Fibroblast of lung (primary cell): ENCODE results near the gene NUP43. TPM values are rescaled to one million over a fixed set of nuclear protein-coding genes. Genes with fewer than 3 reads are reported as not detected.
"Not testable (repeated sequence)": the region's sequence is repeated elsewhere in the genome, so short reads cannot be mapped to it uniquely, and the experiment has no call there.

Experiments used
- DNase-seq, 2 donors: peaks; one replicate each; pipeline versions ENCODE4 v3.0.0 to v3.0.0-alpha.2; 2010; ENCODE audit warnings: low read depth in 2 of 2
- H2AFZ ChIP-seq: 2 replicates; pipeline ENCODE4 v1.5.1; 2012; ENCODE audit warnings: low read length, control low read depth, inconsistent platforms
- H3K27ac ChIP-seq: 2 replicates; pipeline ENCODE4 v1.5.1; 2011; ENCODE audit warnings: low read length, control low read depth; ENCODE audit not compliant: insufficient read depth
- H3K27me3 ChIP-seq: 2 replicates; pipeline ENCODE4 v1.5.1; 2011; ENCODE audit warnings: mild to moderate bottlenecking, low read length; ENCODE audit not compliant: control insufficient read depth, insufficient read depth
- H3K36me3 ChIP-seq: 2 replicates; pipeline ENCODE4 v1.5.1; 2011; ENCODE audit warnings: low read length; ENCODE audit not compliant: control insufficient read depth, insufficient read depth
- H3K4me1 ChIP-seq: 2 replicates; pipeline ENCODE4 v1.5.1; 2011; ENCODE audit warnings: low read length; ENCODE audit not compliant: control insufficient read depth, insufficient read depth; ENCODE audit errors: extremely low read depth
- H3K4me2 ChIP-seq: 2 replicates; pipeline ENCODE4 v1.5.1; 2011; ENCODE audit warnings: low read length, control low read depth; ENCODE audit not compliant: insufficient read depth; ENCODE audit errors: extremely low read depth
- H3K4me3 ChIP-seq, 4 experiments: fragments of 200-600 bp in 1 of 4; sonication (generic) in 1 of 4; replicated peaks in 1 of 4; 2 replicates each; pipeline ENCODE4 v1.5.1; 2011 to 2016; ENCODE audit warnings: low read length in 4 of 4, low read depth in 3 of 4, mild to moderate bottlenecking in 3 of 4, control low read depth in 2 of 4, inconsistent platforms in 1 of 4, mixed read lengths in 1 of 4; ENCODE audit not compliant: insufficient read depth in 1 of 4; ENCODE audit errors: control extremely low read depth in 1 of 4
- H3K79me2 ChIP-seq: 2 replicates; pipeline ENCODE4 v1.5.1; 2012; ENCODE audit warnings: mild to moderate bottlenecking, low read length, inconsistent platforms; ENCODE audit not compliant: control insufficient read depth, insufficient read depth
- H3K9ac ChIP-seq: 2 replicates; pipeline ENCODE4 v1.5.1; 2011; ENCODE audit warnings: mild to moderate bottlenecking, low read length, control low read depth; ENCODE audit not compliant: insufficient read depth
- H3K9me3 ChIP-seq: 2 replicates; pipeline ENCODE4 v1.5.1; 2012; ENCODE audit warnings: low read depth, low read length; ENCODE audit not compliant: control insufficient read depth, insufficient read depth
- H4K20me1 ChIP-seq: 2 replicates; pipeline ENCODE4 v1.5.1; 2011; ENCODE audit warnings: low read length; ENCODE audit not compliant: control insufficient read depth, insufficient read depth; ENCODE audit errors: extremely low read depth
- EZH2 ChIP-seq: IDR thresholded peaks from 2 replicates; pipeline ENCODE4 v1.5.1; 2012; ENCODE audit warnings: low read length, control low read depth, mild to moderate bottlenecking; ENCODE audit errors: missing control alignments
- polyA plus RNA-seq, 2 donors: library from polyadenylated mRNA; depleted of rRNA in 1 of 2; stranded (reverse) in 1 of 2; unstranded in 1 of 2; fragments of >200 nt; gene quantifications; 2 replicates each; pipeline ENCODE4 v1.2.1, GENCODE V29; 2011 to 2012; ENCODE audit warnings: missing spikeins in 1 of 2
- total RNA-seq: library from RNA; depleted of rRNA; stranded (reverse); fragments of >200 nt; gene quantifications from 2 replicates; pipeline ENCODE4 v1.2.1, GENCODE V29; 2014
- TF ChIP-seq, protein P1 (sequence below), 2 donors: IDR thresholded peaks in 1 of 2; conservative IDR thresholded peaks in 1 of 2; 1 replicate in 1 of 2; 2 replicates in 1 of 2; pipeline ENCODE4 v1.5.1; 2011 to 2012; ENCODE audit warnings: low read length in 2 of 2, control low read depth in 1 of 2, inconsistent platforms in 1 of 2, low read depth in 1 of 2, mild to moderate bottlenecking in 1 of 2

Gene NUP43
- total and polyA plus RNA-seq, 2 donors (not counting 1 experiment from before 2014, with no cell fraction given): 16.0 to 26.0 TPM

DNA sequence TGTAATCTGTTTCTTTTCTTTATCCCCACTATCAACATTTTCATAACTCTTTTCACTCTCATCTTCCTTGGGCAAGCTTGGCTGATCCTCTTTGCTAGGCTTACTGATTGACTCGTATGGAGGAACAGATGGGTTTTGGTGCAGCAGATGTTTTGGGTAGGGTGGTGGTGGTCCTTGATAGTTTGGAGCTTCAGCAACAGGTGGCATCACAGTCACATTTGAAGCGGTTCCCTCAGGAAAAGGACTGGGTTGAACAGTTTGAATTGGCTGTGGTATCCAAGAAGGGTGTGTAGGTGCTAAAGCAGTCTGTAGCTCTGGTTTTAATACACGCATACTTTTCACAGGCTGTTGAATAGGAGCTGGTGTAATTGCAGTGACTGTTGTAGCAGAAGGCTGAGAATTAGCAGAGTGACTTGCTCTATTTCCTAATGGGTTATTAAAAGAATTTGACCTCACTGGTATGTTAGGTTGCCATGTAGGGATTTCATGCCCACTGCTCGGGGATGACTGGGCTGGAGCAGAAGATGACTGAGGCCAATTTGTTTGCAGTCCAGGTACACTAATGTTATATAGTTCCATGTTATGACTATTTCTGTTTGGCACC, 63.0 kb downstream of the NUP43 start:
- Histone ChIP-seq H3K9ac (no peak overlapping the region), H3K27me3 (no peaks in the 10 kb centered on the region), H3K9me3 (no peaks in the 10 kb centered on the region), H3K36me3 (peaks cover 9% of the 10 kb centered on the region), H3K4me3 (no peak overlapping the region), H4K20me1 (no peaks in the 10 kb centered on the region), H3K27ac (no peak overlapping the region), H3K4me1 (no peaks in the 10 kb centered on the region), H2AFZ (no peak overlapping the region), H3K4me2 (no peak overlapping the region), H3K79me2 (no peaks in the 10 kb centered on the region)
- no peak for DNase-seq
- TF ChIP-seq EZH2: no peak
- TF ChIP-seq, protein P1, sequence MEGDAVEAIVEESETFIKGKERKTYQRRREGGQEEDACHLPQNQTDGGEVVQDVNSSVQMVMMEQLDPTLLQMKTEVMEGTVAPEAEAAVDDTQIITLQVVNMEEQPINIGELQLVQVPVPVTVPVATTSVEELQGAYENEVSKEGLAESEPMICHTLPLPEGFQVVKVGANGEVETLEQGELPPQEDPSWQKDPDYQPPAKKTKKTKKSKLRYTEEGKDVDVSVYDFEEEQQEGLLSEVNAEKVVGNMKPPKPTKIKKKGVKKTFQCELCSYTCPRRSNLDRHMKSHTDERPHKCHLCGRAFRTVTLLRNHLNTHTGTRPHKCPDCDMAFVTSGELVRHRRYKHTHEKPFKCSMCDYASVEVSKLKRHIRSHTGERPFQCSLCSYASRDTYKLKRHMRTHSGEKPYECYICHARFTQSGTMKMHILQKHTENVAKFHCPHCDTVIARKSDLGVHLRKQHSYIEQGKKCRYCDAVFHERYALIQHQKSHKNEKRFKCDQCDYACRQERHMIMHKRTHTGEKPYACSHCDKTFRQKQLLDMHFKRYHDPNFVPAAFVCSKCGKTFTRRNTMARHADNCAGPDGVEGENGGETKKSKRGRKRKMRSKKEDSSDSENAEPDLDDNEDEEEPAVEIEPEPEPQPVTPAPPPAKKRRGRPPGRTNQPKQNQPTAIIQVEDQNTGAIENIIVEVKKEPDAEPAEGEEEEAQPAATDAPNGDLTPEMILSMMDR (conservative IDR thresholded peaks at IDR 0.05 in 1 of 2, IDR thresholded peaks at IDR 0.05 in 1 of 2; ENCODE audit: low read depth in 1 of 2, low read length in 2 of 2): no peak

DNA sequence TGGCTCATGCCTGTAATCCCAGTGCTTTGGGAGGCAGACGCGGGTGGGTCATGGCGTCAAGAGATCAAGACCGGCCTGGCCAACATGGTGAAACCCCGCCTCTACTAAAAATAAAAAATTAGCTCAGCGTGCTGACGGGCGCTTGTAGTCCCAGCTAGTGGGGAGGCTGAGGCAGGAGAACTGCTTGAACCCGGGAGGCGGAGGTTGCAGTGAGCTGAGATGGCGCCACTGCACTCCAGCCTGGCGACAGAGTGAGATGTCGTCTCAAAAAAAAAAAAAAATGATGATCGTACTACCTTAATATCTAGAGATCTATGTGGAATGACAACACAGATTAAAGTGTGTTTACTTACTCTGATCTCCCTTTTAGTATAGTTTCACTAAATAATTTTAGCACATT, 64.5 kb downstream of the NUP43 start:
- H3K4me1 ChIP-seq, H3K27me3 ChIP-seq, H3K9ac ChIP-seq, H4K20me1 ChIP-seq, H3K9me3 ChIP-seq, DNase-seq, H3K4me3 ChIP-seq, H3K27ac ChIP-seq, H2AFZ ChIP-seq, H3K79me2 ChIP-seq, H3K4me2 ChIP-seq, H3K36me3 ChIP-seq: not testable (repeated sequence)

DNA sequence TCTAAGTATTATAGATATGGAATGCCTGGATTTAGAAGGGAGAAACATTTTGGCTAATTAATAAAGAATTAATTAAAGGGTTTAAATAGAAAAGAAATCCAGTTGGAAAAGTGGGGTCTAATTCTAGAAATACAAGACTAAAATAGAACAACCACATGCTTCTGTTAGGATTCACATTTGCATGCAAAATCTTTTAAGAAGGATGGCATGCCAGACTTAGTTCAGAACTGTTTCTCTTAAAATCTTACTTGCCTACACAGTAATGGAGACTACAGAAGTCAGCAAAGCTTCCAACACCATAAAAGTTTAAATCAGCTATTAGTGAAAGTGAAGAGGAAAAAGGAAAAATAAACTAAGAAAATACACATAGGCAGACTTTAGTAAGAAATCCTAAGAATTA, 65.1 kb downstream of the NUP43 start:
- Histone ChIP-seq H3K79me2 (no peaks in the 10 kb centered on the region), H3K9me3 (no peaks in the 10 kb centered on the region), H3K4me2 (no peak overlapping the region), H3K27ac (no peak overlapping the region), H3K4me3 (no peak overlapping the region), H3K36me3 (peaks cover 12% of the 10 kb centered on the region), H3K4me1 (no peaks in the 10 kb centered on the region), H2AFZ (no peak overlapping the region), H4K20me1 (no peaks in the 10 kb centered on the region), H3K9ac (no peak overlapping the region), H3K27me3 (no peaks in the 10 kb centered on the region)
- no peak for DNase-seq
- TF ChIP-seq EZH2: no peak

DNA sequence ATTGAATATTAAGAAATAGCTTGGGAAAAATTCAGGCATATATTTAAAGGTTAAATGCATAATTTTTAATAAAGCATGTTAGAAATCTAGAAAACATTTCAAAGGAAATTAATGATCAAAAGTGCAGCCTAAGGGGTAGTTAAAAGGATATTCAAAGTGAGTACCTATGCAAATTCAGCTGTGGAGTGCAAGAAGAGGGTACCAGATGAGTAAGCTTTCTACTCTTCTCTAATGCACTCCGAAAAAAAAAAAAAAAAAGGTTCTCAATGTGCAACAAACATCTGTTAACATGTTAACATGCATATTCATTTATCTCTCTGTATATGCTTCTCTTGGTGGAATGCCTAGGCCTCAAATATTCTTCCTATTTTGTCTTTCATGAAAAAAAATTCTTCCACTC, 65.8 kb downstream of the NUP43 start:
- no peak for TF ChIP-seq EZH2
- TF ChIP-seq, protein P1 (conservative IDR thresholded peaks at IDR 0.05 in 1 of 2, IDR thresholded peaks at IDR 0.05 in 1 of 2; ENCODE audit: low read depth in 1 of 2, low read length in 2 of 2): no peak

More for the DNA sequence above, 65.8 kb downstream of the NUP43 start:
- Histone ChIP-seq H3K79me2 (no peaks in the 10 kb centered on the region), H2AFZ (no peak overlapping the region), H4K20me1 (no peaks in the 10 kb centered on the region), H3K4me2 (no peak overlapping the region), H3K9me3 (no peaks in the 10 kb centered on the region), H3K36me3 (peaks cover 16% of the 10 kb centered on the region), H3K4me3 (no peak overlapping the region), H3K27me3 (no peaks in the 10 kb centered on the region), H3K27ac (no peak overlapping the region), H3K9ac (no peak overlapping the region), H3K4me1 (no peaks in the 10 kb centered on the region)
- no peak for DNase-seq
